ENCODE results near the gene PTBP1.

PTBP1 gene

GRCh38 chr19:797528-798414 is 519 bp downstream of the PTBP1 start:
- peak; percentile 73 for DNase-seq (ENCODE audit: low read depth)

DNA sequence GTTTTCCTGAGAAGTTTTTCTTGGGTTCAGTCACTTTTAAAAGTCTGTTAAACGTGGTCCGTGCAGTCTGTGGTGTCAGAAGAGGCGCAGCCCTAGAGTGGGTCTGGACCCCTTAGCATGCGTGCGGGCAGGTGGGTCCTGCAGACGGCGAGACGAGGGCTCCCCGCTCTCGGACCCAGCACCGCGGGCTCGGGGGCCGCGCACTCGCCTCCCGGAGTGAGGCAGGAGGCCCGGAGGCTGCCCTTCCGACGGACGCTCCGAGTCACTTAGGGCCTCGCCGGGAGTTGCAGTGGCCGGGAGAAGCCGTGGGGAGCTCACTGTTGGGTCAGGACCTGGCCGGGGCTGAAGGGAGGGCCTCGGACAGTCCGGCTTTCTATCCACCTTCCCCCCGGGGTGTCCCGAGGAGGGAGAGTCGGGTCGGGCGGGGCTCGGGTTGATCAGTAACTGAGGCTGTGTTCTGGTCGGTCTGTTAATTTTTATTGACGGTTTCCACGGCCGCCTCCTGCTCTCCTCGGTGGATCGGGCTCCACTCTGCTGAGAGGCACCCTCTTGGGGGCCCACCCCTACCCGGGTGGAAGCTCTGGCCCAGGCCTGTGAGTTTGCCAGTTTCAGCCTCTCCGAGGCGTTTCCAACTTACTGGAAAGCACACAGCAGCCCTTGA is 1.3 kb downstream of the PTBP1 start:
- DNase-seq (ENCODE audit: low read depth), result no peak

DNA sequence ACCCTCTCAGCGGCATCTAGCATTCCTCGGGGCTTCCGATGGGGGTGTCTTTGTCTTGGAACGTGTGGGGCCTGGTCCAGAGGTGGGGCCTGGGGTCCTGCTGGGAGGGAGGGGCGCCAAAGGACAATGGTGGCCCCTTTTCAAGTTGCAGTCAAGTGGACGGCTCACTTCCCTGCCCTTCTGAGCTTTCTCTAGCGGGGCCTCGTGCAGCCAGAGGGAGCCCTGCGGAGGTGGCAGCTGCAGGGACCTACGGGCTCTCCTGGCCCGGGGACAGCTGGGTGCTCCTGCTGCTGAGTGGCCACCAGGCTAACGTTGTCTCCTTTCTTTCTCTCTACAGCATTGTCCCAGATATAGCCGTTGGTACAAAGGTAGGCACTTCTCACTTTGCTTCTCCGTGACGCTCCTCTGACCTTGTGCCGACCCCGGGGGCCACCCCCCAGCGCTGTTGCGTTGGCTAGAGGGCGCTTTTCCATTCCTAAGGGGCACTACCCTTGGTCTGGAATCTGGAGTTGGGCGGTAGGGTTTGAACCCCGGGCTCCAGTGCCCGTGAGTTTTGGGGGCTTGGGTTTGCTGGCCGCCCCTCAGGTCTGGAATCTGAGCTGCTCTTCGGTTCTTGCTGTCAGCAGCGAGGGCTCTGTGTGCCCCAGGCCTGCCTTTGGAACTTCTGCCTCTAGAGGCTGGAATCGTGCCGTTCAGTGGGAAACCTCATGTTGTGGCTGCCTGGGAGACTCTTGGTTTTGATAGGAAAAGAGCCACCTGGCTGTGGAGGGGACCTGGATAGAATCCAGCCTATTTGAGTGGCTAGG is 2.0 kb downstream of the PTBP1 start:
- no peak for DNase-seq (ENCODE audit: low read depth)

DNA sequence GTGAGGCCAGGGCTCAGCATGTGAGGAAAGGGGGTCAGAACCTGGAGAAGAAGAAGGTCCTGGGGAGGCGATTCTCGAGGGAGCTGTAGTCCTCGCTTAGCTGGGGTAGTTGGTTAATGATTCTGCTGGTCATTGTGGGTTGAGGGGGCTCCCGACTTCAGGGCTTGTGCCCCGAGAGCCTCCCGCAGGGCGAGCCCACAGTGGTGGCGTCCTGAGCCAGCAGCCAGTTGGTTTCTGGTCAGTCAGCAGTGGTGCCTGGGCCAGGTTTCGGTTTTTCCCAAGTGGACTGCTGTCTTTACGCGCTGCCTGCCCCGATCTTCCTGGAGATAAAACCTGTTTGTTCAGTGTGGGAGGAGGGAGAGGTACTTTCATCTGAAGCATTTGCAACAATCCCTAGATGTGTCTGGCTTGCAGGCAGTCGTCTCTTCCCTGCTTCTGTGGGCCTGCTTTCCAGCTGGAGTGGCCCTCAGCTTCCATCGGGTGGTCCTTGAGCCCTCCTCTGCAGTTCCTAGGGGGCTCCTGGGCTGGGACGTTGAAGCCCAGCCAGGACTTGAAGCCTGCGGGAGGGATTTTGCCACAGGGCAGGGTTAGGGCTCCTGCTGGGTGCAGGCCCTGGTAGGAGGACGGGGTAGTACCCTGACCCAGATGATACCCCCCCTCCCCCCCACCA is 3.2 kb downstream of the PTBP1 start:
- DNase-seq (ENCODE audit: low read depth), result no peak

DNA sequence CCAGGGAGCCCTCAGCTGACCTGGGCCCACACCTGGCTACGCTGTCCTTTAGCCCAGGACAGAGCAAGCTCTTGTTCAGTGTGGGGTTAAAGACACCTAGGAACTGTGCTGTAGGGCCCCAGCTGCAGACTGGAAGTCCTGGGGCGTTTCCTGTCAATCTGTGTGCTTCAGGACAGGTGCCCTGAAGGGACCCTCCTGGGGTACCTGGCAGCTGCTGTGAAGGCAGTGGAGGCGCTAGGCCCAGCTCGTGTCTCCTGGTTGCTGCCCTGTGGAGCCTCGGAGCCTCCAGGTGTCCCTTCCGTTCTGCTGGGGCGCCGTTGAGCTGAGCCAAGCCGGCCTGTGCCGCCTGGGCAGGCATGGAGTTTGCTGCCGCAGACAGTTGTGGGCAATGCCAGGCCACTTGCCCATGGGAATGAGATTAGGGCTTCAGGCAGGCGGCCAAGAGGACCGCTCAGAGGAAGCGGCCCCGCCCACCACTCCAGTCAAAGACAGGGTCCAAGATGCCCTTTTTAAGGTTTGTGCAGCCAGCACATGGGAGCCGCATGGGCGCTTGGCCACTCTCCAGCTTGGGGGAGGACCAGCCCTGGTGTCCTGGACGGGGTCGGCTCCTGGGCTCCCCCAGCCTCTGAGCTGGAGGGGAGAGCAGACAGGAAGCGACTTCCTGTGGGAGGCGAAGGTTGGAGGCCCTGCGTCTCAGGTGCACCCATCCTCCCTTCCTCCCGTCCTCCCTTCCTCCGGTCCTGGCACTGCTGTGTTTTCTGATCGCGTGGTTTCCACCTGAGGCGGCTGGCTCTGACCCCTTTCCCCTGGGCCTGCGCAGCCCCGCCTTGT is 4.0 kb downstream of the PTBP1 start:
- no peak for DNase-seq (ENCODE audit: low read depth)

DNA sequence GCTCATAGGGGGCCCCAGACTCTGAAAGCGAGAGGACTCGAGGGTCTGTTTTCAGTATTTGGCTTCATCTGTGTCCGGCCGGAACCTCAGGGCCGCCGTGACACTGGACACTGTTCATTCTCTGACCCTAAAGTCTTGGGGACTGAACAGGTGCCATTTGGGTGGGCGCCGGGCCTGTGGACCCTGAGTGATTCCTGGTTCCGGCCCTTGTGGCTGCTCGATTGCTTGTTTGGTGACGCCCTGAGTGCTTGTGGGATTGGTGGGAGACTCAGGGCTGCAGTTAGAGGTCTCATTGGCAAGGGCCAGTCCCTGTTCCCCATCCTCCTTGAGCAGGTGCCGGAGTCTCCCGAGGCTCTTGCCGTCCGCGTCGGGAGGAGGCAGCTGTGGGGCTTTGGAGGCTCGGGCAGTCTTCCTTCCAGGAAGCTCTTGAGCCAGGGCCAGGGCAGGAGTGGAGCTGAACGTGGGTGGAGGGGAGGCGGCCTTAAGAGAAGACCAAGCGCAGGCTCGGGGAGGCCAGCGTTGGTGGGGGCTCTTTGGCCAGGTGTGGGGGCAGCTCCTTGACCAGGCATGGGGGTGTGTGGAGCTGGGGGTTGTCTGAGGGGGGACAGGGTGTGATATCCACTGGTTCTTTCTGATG is 4.7 kb downstream of the PTBP1 start:
- DNase-seq (ENCODE audit: low read depth), result no peak

DNA sequence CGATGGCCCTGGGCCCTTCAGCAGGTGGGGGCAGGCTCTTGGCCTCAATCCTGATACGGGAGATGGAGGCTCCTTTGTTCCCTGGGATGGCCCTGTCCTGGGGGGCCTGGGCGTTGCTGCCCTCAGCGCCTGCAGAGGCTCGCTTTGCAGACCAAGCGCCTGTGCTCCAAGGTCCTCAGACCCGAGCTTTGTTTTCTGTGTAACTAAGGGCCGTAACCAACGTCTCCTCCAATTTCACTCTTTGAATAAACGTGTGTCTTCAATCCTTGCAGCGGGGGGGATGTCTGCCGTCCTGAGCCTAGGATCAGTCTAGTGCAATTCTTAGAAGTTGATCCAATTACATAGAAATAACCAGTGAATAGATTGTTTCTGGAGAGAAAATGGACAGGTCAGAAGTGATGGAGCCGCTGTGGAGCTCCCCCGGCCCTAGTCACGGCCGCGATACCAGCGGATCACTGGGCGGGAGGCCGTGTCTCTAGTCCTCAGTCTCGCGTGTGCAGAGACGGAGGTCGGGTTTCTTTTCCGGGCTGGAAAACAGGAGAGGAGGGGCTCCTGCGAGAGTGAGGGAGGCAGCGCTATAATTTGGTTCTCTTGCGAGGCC is 5.3 kb downstream of the PTBP1 start:
- no peak for DNase-seq (ENCODE audit: low read depth)

- DNase-seq (ENCODE audit: low read depth), result no peak
Observed at GRCh38 chr19:803099-803561, 5.9 kb downstream of the PTBP1 start.

DNA sequence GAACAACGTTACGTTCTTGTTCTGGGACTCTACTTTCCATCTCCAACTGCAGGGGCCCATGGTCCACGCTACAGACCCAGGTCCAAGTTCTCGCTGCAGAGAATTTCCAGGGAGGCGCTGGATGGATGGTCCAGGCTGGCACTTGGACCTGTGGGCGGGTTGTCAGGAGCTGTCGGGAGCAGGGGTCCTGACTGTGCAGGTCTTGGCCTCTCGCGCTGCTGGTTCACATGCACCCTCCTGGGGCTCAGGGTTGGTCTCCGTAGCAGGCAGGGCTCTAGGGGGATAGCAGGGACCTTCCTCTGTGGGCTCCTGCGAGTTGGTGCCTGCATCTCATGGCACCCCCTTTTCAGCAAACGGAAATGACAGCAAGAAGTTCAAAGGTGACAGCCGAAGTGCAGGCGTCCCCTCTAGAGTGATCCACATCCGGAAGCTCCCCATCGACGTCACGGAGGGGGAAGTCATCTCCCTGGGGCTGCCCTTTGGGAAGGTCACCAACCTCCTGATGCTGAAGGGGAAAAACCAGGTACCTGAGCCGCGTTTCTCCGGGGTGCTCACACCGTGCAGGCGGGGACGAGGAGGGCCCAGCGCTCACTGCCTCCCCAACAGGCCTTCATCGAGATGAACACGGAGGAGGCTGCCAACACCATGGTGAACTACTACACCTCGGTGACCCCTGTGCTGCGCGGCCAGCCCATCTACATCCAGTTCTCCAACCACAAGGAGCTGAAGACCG is 6.6 kb downstream of the PTBP1 start:
- DNase-seq (ENCODE audit: low read depth), result no peak

- no peak for DNase-seq (ENCODE audit: low read depth)
Observed at GRCh38 chr19:804419-805165, 7.3 kb downstream of the PTBP1 start.

DNA sequence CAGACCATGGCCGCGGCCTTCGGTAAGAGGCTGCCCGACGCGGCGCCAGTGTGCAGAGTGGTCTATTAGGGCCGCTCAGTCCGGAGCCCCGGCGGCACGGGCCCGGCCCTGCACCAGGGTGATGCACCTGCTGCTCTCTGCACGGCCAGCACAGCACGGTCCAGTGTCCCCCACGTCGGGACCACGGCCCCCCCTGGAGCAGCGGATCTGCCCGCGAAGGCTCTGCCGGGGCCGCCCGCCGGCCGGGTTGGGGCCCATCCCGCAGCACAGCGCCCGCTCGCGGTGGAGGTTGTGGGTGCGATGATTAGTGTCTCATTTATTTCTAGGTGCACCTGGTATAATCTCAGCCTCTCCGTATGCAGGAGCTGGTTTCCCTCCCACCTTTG is 7.9 kb downstream of the PTBP1 start:
- DNase-seq (ENCODE audit: low read depth), result no peak

DNA sequence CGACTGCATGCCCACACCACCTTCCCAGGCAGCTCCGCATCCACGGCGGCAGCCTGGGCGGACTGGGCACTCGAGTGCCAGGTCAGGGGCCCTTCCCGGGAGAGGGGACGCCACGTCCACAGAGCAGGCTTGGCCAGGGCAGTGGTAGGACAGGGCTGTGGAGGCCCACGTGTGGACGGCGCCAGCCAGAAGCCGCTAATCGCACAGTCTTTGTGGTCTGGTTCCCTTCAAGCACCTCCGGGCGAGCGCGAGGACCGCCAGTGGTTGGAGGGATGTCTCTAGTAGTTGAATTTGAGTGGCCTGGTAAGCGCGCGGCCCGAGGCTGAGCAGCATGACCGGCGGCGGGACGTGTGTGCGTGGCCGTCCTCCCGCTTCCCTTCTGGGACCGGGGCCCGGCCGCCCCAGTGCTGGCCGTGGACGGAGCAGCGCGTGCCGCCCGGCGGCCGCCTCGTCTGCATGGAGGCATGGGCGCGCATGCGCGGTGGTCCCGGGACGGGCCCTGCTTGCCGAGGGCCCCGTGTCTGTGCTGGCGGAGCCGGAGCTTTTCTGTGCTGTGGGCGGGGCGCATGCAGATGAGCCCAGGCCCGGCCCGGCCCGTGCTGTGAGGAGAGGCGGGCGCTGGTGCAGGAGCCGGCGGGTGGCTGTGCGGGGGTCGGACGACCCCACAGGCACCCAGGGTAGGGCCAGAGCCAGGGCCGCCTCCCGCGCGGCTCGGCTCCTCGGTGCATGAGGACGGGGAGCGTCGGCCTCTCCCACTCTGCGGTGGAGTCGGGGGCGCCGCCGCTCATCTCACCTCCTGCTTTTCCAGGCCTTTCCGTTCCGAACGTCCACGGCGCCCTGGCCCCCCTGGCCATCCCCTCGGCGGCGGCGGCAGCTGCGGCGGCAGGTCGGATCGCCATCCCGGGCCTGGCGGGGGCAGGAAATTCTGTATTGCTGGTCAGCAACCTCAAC is 8.6 kb downstream of the PTBP1 start:
- DNase-seq (ENCODE audit: low read depth), result no peak

DNA sequence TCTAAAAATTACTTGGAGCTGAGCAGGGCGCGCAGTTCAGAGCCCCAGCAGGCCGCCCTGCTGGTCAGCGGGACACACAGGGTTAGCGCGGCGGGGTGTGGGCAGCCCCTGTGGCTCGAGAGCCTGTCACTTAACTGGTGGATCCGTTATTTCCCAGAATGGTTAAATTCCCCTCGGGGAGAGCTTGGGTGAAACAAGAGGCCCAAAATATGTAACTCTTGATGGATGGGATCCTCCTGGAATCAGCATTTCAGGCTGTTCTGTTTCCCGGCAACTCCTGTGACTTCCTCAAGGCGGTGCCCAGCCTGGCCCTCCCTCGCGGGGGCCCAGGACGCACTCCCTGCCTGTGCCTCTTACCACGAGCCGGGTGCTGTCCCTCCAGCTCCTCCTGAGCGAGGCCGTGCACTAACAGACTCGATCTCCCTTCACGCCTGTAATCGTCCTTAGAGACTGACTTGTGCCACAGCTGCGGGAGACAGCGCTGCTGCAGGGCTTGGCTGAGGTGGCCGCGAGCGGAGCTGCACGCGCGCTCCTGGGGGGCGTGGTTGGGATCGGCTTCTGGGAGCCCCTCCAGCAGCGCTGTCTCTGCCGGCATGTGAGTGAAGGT is 9.7 kb downstream of the PTBP1 start:
- no peak for DNase-seq (ENCODE audit: low read depth)

- no peak for DNase-seq (ENCODE audit: low read depth)
Observed at GRCh38 chr19:807627-808422, 10.6 kb downstream of the PTBP1 start.

DNA sequence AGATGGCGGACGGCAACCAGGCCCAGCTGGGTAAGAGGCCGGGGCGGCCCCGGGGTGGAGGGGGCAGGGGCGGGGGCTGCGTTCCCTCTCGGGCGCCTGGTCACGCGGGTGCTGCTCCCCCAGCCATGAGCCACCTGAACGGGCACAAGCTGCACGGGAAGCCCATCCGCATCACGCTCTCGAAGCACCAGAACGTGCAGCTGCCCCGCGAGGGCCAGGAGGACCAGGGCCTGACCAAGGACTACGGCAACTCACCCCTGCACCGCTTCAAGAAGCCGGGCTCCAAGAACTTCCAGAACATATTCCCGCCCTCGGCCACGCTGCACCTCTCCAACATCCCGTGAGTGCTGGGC is 11.1 kb downstream of the PTBP1 start:
- no peak for DNase-seq (ENCODE audit: low read depth)

DNA sequence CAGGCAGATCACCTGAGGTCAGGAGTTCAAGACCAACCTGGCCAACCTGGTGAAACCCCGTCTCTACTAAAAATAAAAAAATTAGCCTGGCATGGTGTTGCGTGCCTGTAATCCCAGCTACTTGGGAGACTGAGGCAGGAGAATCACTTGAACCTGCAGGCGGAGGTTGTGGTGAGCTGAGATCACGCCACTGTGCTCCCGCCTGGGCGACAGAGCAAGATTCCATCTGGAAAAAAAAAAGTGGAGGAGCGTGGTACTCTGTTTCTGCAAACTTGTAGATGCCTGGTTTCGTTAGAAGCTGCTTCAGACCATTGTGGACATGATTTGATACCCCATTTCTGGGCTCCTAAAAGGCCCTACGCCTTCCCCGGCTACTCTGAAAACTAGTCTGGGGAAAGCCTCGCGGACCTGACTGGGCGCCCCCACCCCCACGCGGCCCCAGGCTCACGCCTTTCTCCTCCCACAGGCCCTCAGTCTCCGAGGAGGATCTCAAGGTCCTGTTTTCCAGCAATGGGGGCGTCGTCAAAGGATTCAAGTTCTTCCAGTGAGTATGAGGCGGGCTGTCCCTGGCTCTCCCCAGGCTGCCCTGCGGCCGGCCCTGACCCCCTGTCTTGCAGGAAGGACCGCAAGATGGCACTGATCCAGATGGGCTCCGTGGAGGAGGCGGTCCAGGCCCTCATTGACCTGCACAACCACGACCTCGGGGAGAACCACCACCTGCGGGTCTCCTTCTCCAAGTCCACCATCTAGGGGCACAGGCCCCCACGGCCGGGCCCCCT is 13.0 kb downstream of the PTBP1 start:
- no peak for DNase-seq (ENCODE audit: low read depth)

Measured in stimulated activated CD8-positive, alpha-beta memory T cell treated with anti-CD3 and anti-CD28 coated beads, Interleukin-7, amount 100 ng/mL, for 24 hours (primary cell).